Activated CD4-positive, alpha-beta memory T cell treated with anti-CD3 and anti-CD28 coated beads, Interleukin-2, amount 10 ng/mL, durations not matched to agents 7 days and 5 days (primary cell): ENCODE measurements around the gene LPP. TPM values are rescaled to one million over a fixed set of nuclear protein-coding genes. Genes with fewer than 3 reads are reported as not detected.

Source experiments
- CTCF ChIA-PET: fragments of 350-600 bp; sonication (Branson Sonifier 250); formaldehyde crosslinking; loops from one replicate; lab custom pipeline; 2021; ENCODE audit warnings: antibody characterized with exemption, inconsistent platforms; lab: Charles Lee
- POLR2A ChIA-PET: fragments of 350-600 bp; sonication (Branson Sonifier 250); formaldehyde crosslinking; loops from one replicate; lab custom pipeline; 2021; ENCODE audit warnings: antibody characterized with exemption; lab: Charles Lee
- DNase-seq: peaks from one replicate; pipeline ENCODE4 v3.0.0-alpha.2; 2020
- H3K27ac Mint-ChIP-seq: one replicate; pipeline ENCODE4 v1.8.0; 2021; ENCODE audit warnings: mild to moderate bottlenecking, mixed read lengths
- H3K27me3 Mint-ChIP-seq: one replicate; pipeline ENCODE4 v1.8.0; 2021; ENCODE audit warnings: mixed read lengths
- H3K36me3 Mint-ChIP-seq: one replicate; pipeline ENCODE4 v1.8.0; 2021; ENCODE audit warnings: low read depth, mixed read lengths
- H3K4me1 Mint-ChIP-seq: one replicate; pipeline ENCODE4 v1.8.0; 2021; ENCODE audit warnings: mixed read lengths
- H3K4me3 Mint-ChIP-seq: one replicate; pipeline ENCODE4 v1.8.0; 2021; ENCODE audit warnings: mild to moderate bottlenecking, mixed read lengths
- H3K9me3 Mint-ChIP-seq: one replicate; pipeline ENCODE4 v1.8.0; 2021; ENCODE audit warnings: mixed read lengths
- total RNA-seq, 2 experiments: library from RNA; stranded (reverse); gene quantifications; one replicate each; pipeline ENCODE4 v1.2.3, GENCODE V29; 2021

LPP gene
- total RNA-seq, 2 experiments from 2014 or later = 51.4 to 52.4 TPM

GRCh38 chr3:188148318-188148717 is 5.6 kb upstream of the LPP start:
- Mint-ChIP-seq H3K4me1 (peaks cover 20% of the 10 kb centered on the region), H3K9me3 (no peaks in the 10 kb centered on the region), H3K4me3 (no peak overlapping the region), H3K27ac (no peak overlapping the region), H3K27me3 (no peaks in the 10 kb centered on the region), H3K36me3 (no peaks in the 10 kb centered on the region)
- CTCF ChIA-PET = no interaction called here
- POLR2A ChIA-PET = no interaction called here
- no peak for DNase-seq

- no peaks in the 10 kb centered on the region for H3K27me3 Mint-ChIP-seq
- DNase-seq = no peak
- no peak overlapping the region for H3K4me3 Mint-ChIP-seq
- H3K9me3 Mint-ChIP-seq = no peaks in the 10 kb centered on the region
- peaks cover 25% of the 10 kb centered on the region for H3K4me1 Mint-ChIP-seq
- peaks cover 3% of the 10 kb centered on the region for H3K36me3 Mint-ChIP-seq
- no peak overlapping the region for H3K27ac Mint-ChIP-seq
- POLR2A ChIA-PET = no interaction called here
- CTCF ChIA-PET = no interaction called here
Measured at GRCh38 chr3:188149587-188149986, 4.4 kb upstream of the LPP start.

GRCh38 chr3:188150982-188151381 is 3.0 kb upstream of the LPP start:
- Mint-ChIP-seq H3K4me1 (peaks cover 39% of the 10 kb centered on the region), H3K9me3 (no peaks in the 10 kb centered on the region), H3K4me3 (no peak overlapping the region), H3K36me3 (peaks cover 11% of the 10 kb centered on the region), H3K27ac (no peak overlapping the region), H3K27me3 (no peaks in the 10 kb centered on the region)
- ChIA-PET POLR2A (interaction anchor here (0.9 to 1.0 kb wide), 2 partner anchors 29 to 405 kb away, joined by 3 read pairs; no protein-coding TSS in a partner anchor), CTCF (interaction anchor here (1.0 kb wide), 2 partner anchors 411 to 412 kb away, joined by 3 read pairs; no protein-coding TSS in a partner anchor)
- DNase-seq = no peak

GRCh38 chr3:188151438-188151837 is 2.5 kb upstream of the LPP start:
- no peaks in the 10 kb centered on the region for H3K27me3 Mint-ChIP-seq
- H3K4me1 Mint-ChIP-seq = peaks cover 44% of the 10 kb centered on the region
- no peak overlapping the region for H3K4me3 Mint-ChIP-seq
- peaks cover 15% of the 10 kb centered on the region for H3K36me3 Mint-ChIP-seq
- H3K27ac Mint-ChIP-seq = no peak overlapping the region
- ChIA-PET CTCF (no interaction called here), POLR2A (interaction anchor here (5.6 kb wide), 1 partner anchor 14 kb away, joined by 50 read pairs; no protein-coding TSS in a partner anchor)
- DNase-seq = no peak
- H3K9me3 Mint-ChIP-seq = no peaks in the 10 kb centered on the region

- H3K9me3 Mint-ChIP-seq = no peaks in the 10 kb centered on the region
- H3K27ac Mint-ChIP-seq = peak overlapping the region; percentile 71
- H3K4me1 Mint-ChIP-seq = peaks cover 57% of the 10 kb centered on the region
- H3K36me3 Mint-ChIP-seq = peaks cover 24% of the 10 kb centered on the region
- no peaks in the 10 kb centered on the region for H3K27me3 Mint-ChIP-seq
- no peak for DNase-seq
- CTCF ChIA-PET = interaction anchor here (0.9 to 5.5 kb wide), 6 partner anchors 177 to 413 kb away, joined by 3 to 51 read pairs (median 9); partner anchors contain the start of gene BCL6
- peak overlapping the region; percentile 93 for H3K4me3 Mint-ChIP-seq
- POLR2A ChIA-PET = interaction anchor here (0.9 to 5.6 kb wide), 10 partner anchors 9 to 413 kb away, joined by 3 to 136 read pairs (median 12); partner anchors contain the start of gene BCL6
Measured at GRCh38 chr3:188152660-188153436, 1.1 kb upstream of the LPP start.

GRCh38 chr3:188153437-188154013 is 432 bp upstream of the LPP start:
- ChIA-PET POLR2A (interaction anchor here (0.9 to 5.6 kb wide), 11 partner anchors 8 to 414 kb away, joined by 3 to 136 read pairs (median 9); partner anchors contain the start of gene BCL6), CTCF (interaction anchor here (0.9 to 5.5 kb wide), 7 partner anchors 17 to 414 kb away, joined by 3 to 51 read pairs (median 10); partner anchors contain the start of gene BCL6)
- Mint-ChIP-seq H3K36me3 (peaks cover 29% of the 10 kb centered on the region), H3K4me3 (peak overlapping the region; percentile 93), H3K27ac (peak overlapping the region; percentile 71), H3K27me3 (no peaks in the 10 kb centered on the region), H3K9me3 (no peaks in the 10 kb centered on the region), H3K4me1 (peaks cover 56% of the 10 kb centered on the region)
- DNase-seq = no peak

GRCh38 chr3:188154809-188155574 is 1.0 kb downstream of the LPP start:
- Mint-ChIP-seq H3K27ac (peak overlapping the region; percentile 95), H3K36me3 (peaks cover 40% of the 10 kb centered on the region), H3K4me1 (peaks cover 65% of the 10 kb centered on the region), H3K9me3 (no peaks in the 10 kb centered on the region), H3K4me3 (peak overlapping the region; percentile 93), H3K27me3 (no peaks in the 10 kb centered on the region)
- no peak for DNase-seq
- CTCF ChIA-PET = interaction anchor here (0.7 to 5.5 kb wide), 13 partner anchors 10 to 799 kb away, joined by 3 to 51 read pairs (median 5); partner anchors contain the start of gene BCL6
- POLR2A ChIA-PET = interaction anchor here (0.6 to 5.6 kb wide), 23 partner anchors 10 to 416 kb away, joined by 3 to 136 read pairs (median 3); partner anchors contain the start of gene BCL6

- Mint-ChIP-seq H3K4me1 (peaks cover 73% of the 10 kb centered on the region), H3K36me3 (peaks cover 48% of the 10 kb centered on the region)
Measured at GRCh38 chr3:188156056-188156455, 2.1 kb downstream of the LPP start.

GRCh38 chr3:188157407-188157806 is 3.5 kb downstream of the LPP start:
- Mint-ChIP-seq H3K27me3 (no peaks in the 10 kb centered on the region), H3K4me1 (peaks cover 78% of the 10 kb centered on the region), H3K9me3 (no peaks in the 10 kb centered on the region), H3K36me3 (peaks cover 56% of the 10 kb centered on the region), H3K27ac (peak overlapping the region; percentile 23), H3K4me3 (no peak overlapping the region)
- CTCF ChIA-PET = interaction anchor here (1.0 to 5.5 kb wide), 4 partner anchors 9 to 418 kb away, joined by 3 to 51 read pairs (median 8); no protein-coding TSS in a partner anchor
- DNase-seq = no peak
- POLR2A ChIA-PET = interaction anchor here (1.9 kb wide), 1 partner anchor 413 kb away, joined by 11 read pairs; the partner anchor contains the start of gene BCL6

More at GRCh38 chr3:188156056-188156455, 2.1 kb downstream of the LPP start:
- H3K9me3 Mint-ChIP-seq = no peaks in the 10 kb centered on the region
- POLR2A ChIA-PET = interaction anchor here (1.1 to 5.6 kb wide), 7 partner anchors 9 to 417 kb away, joined by 3 to 136 read pairs (median 22); partner anchors contain the start of gene BCL6
- peak; percentile 52 for DNase-seq
- H3K27ac Mint-ChIP-seq = peak overlapping the region; percentile 95
- no peaks in the 10 kb centered on the region for H3K27me3 Mint-ChIP-seq
- peak overlapping the region; percentile 93 for H3K4me3 Mint-ChIP-seq
- CTCF ChIA-PET = interaction anchor here (0.5 to 5.5 kb wide), 11 partner anchors 9 to 798 kb away, joined by 3 to 51 read pairs (median 5); partner anchors contain the start of gene BCL6

GRCh38 chr3:188157971-188158370 is 4.0 kb downstream of the LPP start:
- no peak for DNase-seq
- Mint-ChIP-seq H3K4me1 (peaks cover 77% of the 10 kb centered on the region), H3K27me3 (no peaks in the 10 kb centered on the region), H3K36me3 (peaks cover 58% of the 10 kb centered on the region), H3K9me3 (no peaks in the 10 kb centered on the region), H3K27ac (peak overlapping the region; percentile 40), H3K4me3 (no peak overlapping the region)
- ChIA-PET POLR2A (interaction anchor here (1.0 to 1.9 kb wide), 3 partner anchors 183 to 413 kb away, joined by 3 to 11 read pairs (median 3); partner anchors contain the start of gene BCL6), CTCF (interaction anchor here (1.0 to 2.2 kb wide), 3 partner anchors 9 to 418 kb away, joined by 3 to 13 read pairs (median 4); no protein-coding TSS in a partner anchor)

- DNase-seq = no peak
- CTCF ChIA-PET = interaction anchor here (1.3 to 2.2 kb wide), 2 partner anchors 416 to 419 kb away, joined by 3 to 13 read pairs; no protein-coding TSS in a partner anchor
- POLR2A ChIA-PET = interaction anchor here (0.8 to 1.9 kb wide), 6 partner anchors 15 to 416 kb away, joined by 3 to 11 read pairs (median 3); partner anchors contain the start of gene BCL6
- no peaks in the 10 kb centered on the region for H3K9me3 Mint-ChIP-seq
- H3K36me3 Mint-ChIP-seq = peaks cover 62% of the 10 kb centered on the region
- no peaks in the 10 kb centered on the region for H3K27me3 Mint-ChIP-seq
- H3K4me1 Mint-ChIP-seq = peaks cover 77% of the 10 kb centered on the region
- no peak overlapping the region for H3K27ac Mint-ChIP-seq
- H3K4me3 Mint-ChIP-seq = no peak overlapping the region
Measured at GRCh38 chr3:188158731-188159310, 4.9 kb downstream of the LPP start.
